Measurements from ENCODE around the gene HECW1. TPM values are rescaled to one million over a fixed set of nuclear protein-coding genes. Genes with fewer than 3 reads are reported as not detected.

HECW1 gene
- total and polyA plus RNA-seq, 2 experiments from 2014 or later = 2.0 to 4.8 TPM

GRCh38 chr7:43276547-43276946 lies 164.1 kb downstream of the HECW1 start:
- Histone ChIP-seq H2AFZ (no peak overlapping the region), H4K20me1 (ENCODE audit: insufficient read depth) (no peaks in the 10 kb centered on the region), H3F3A (ENCODE audit: insufficient read depth) (no peaks in the 10 kb centered on the region), H3K4me3 (no peak overlapping the region), H3K27me3 (replicated peaks; ENCODE audit: insufficient read depth) (no peaks in the 10 kb centered on the region), H3K4me1 (ENCODE audit: insufficient read depth) (peaks cover 7% of the 10 kb centered on the region), H3K79me2 (ENCODE audit: insufficient read depth) (no peaks in the 10 kb centered on the region), H3K9me2 (ENCODE audit: insufficient read depth) (no peaks in the 10 kb centered on the region), H3K4me2 (ENCODE audit: unreplicated experiment) (no peak overlapping the region), H3K27ac (no peak overlapping the region), H3K9ac (no peak overlapping the region), H3K36me3 (ENCODE audit: low read depth) (no peaks in the 10 kb centered on the region), H3K9me3 (ENCODE audit: low read depth) (no peaks in the 10 kb centered on the region)
- 62 to 73% methylated on average over 5 of the region's 5 CpGs for WGBS, 2 experiments (ENCODE audit: low coverage in 1 of 2, low lambda C conversion rate in 2 of 2, missing lambda C conversion rate in 2 of 2)
- in situ Hi-C loops (cut with MboI) = loop anchor here (25.0 kb wide), 1 partner anchor 436 kb away; no protein-coding TSS in a partner anchor
- DNase-seq = no peak
- TF ChIP-seq EZH2phosphoT487 (IDR thresholded peaks at IDR 0.05; ENCODE audit: insufficient read depth, low read depth) = no peak
- TF ChIP-seq EZH2 (IDR thresholded peaks at IDR 0.05; ENCODE audit: insufficient read depth, poor library complexity, severe bottlenecking) = no peak

- DNase-seq = peak; percentile 61
- Histone ChIP-seq H3K4me1 (ENCODE audit: insufficient read depth) (peaks cover 7% of the 10 kb centered on the region), H3F3A (ENCODE audit: insufficient read depth) (no peaks in the 10 kb centered on the region), H3K4me3 (no peak overlapping the region), H3K9me2 (ENCODE audit: insufficient read depth) (no peaks in the 10 kb centered on the region), H3K79me2 (ENCODE audit: insufficient read depth) (no peaks in the 10 kb centered on the region), H3K27ac (no peak overlapping the region), H3K4me2 (ENCODE audit: unreplicated experiment) (peak overlapping the region; percentile 48), H4K20me1 (ENCODE audit: insufficient read depth) (no peaks in the 10 kb centered on the region), H3K27me3 (replicated peaks; ENCODE audit: insufficient read depth) (no peaks in the 10 kb centered on the region), H3K9ac (no peak overlapping the region), H2AFZ (no peak overlapping the region; the same call in 1 of the 2 replicates), H3K9me3 (ENCODE audit: low read depth) (no peaks in the 10 kb centered on the region), H3K36me3 (ENCODE audit: low read depth) (no peaks in the 10 kb centered on the region)
- in situ Hi-C loops (cut with MboI) = loop anchor here (25.0 kb wide), 1 partner anchor 434 kb away; no protein-coding TSS in a partner anchor
- TF ChIP-seq EZH2phosphoT487 (IDR thresholded peaks at IDR 0.05; ENCODE audit: insufficient read depth, low read depth) = no peak
- WGBS, 2 experiments (ENCODE audit: low coverage in 1 of 2, low lambda C conversion rate in 2 of 2, missing lambda C conversion rate in 2 of 2) = 64 to 68% methylated on average over 9 to 10 of the region's 10 CpGs
Observed at GRCh38 chr7:43278088-43278644, 165.7 kb downstream of the HECW1 start.

- in situ Hi-C loops (cut with MboI) = loop anchor here (25.0 kb wide), 1 partner anchor 431 kb away; no protein-coding TSS in a partner anchor
Observed at GRCh38 chr7:43281268-43281667, 168.8 kb downstream of the HECW1 start.

GRCh38 chr7:43283706-43284105 lies 171.3 kb downstream of the HECW1 start:
- H3K4me3 ChIP-seq = no peak overlapping the region
- in situ Hi-C loops (cut with MboI) = loop anchor here (25.0 kb wide), 1 partner anchor 429 kb away; no protein-coding TSS in a partner anchor
- 93 to 94% methylated on average over 5 of the region's 5 CpGs for WGBS, 2 experiments (ENCODE audit: low coverage in 1 of 2, low lambda C conversion rate in 2 of 2, missing lambda C conversion rate in 2 of 2)
- no peak overlapping the region for H3K9ac ChIP-seq
- no peaks in the 10 kb centered on the region for H4K20me1 ChIP-seq (ENCODE audit: insufficient read depth)
- H3K79me2 ChIP-seq (ENCODE audit: insufficient read depth) = no peaks in the 10 kb centered on the region
- H3K4me1 ChIP-seq (ENCODE audit: insufficient read depth) = no peaks in the 10 kb centered on the region
- DNase-seq = no peak
- no peaks in the 10 kb centered on the region for H3F3A ChIP-seq (ENCODE audit: insufficient read depth)
- H3K9me2 ChIP-seq (ENCODE audit: insufficient read depth) = no peaks in the 10 kb centered on the region
- no peak for TF ChIP-seq EZH2 (IDR thresholded peaks at IDR 0.05; ENCODE audit: insufficient read depth, poor library complexity, severe bottlenecking)
- TF ChIP-seq EZH2phosphoT487 (IDR thresholded peaks at IDR 0.05; ENCODE audit: insufficient read depth, low read depth) = no peak
- H3K4me2 ChIP-seq (ENCODE audit: unreplicated experiment) = no peak overlapping the region
- no peaks in the 10 kb centered on the region for H3K27me3 ChIP-seq (replicated peaks; ENCODE audit: insufficient read depth)
- H2AFZ ChIP-seq = no peak overlapping the region
- no peaks in the 10 kb centered on the region for H3K36me3 ChIP-seq (ENCODE audit: low read depth)
- H3K27ac ChIP-seq = no peak overlapping the region
- no peaks in the 10 kb centered on the region for H3K9me3 ChIP-seq (ENCODE audit: low read depth)

More at GRCh38 chr7:43281268-43281667, 168.8 kb downstream of the HECW1 start:
- no peak overlapping the region for H3K4me3 ChIP-seq
- no peaks in the 10 kb centered on the region for H3K79me2 ChIP-seq (ENCODE audit: insufficient read depth)
- H3K9ac ChIP-seq = no peak overlapping the region
- no peak overlapping the region for H3K4me2 ChIP-seq (ENCODE audit: unreplicated experiment)
- no peak for TF ChIP-seq EZH2 (IDR thresholded peaks at IDR 0.05; ENCODE audit: insufficient read depth, poor library complexity, severe bottlenecking)
- no peak for TF ChIP-seq EZH2phosphoT487 (IDR thresholded peaks at IDR 0.05; ENCODE audit: insufficient read depth, low read depth)
- DNase-seq = no peak
- H3K27me3 ChIP-seq (replicated peaks; ENCODE audit: insufficient read depth) = no peaks in the 10 kb centered on the region
- 78 to 81% methylated on average over 2 of the region's 2 CpGs for WGBS, 2 experiments (ENCODE audit: low coverage in 1 of 2, low lambda C conversion rate in 2 of 2, missing lambda C conversion rate in 2 of 2)
- no peaks in the 10 kb centered on the region for H3K36me3 ChIP-seq (ENCODE audit: low read depth)
- H3K9me3 ChIP-seq (ENCODE audit: low read depth) = no peaks in the 10 kb centered on the region
- no peaks in the 10 kb centered on the region for H4K20me1 ChIP-seq (ENCODE audit: insufficient read depth)
- H3F3A ChIP-seq (ENCODE audit: insufficient read depth) = no peaks in the 10 kb centered on the region
- H3K4me1 ChIP-seq (ENCODE audit: insufficient read depth) = peaks cover 7% of the 10 kb centered on the region
- H3K9me2 ChIP-seq (ENCODE audit: insufficient read depth) = no peaks in the 10 kb centered on the region
- H2AFZ ChIP-seq = no peak overlapping the region
- H3K27ac ChIP-seq = no peak overlapping the region
